ENCODE results near the gene RFK.

DNA sequence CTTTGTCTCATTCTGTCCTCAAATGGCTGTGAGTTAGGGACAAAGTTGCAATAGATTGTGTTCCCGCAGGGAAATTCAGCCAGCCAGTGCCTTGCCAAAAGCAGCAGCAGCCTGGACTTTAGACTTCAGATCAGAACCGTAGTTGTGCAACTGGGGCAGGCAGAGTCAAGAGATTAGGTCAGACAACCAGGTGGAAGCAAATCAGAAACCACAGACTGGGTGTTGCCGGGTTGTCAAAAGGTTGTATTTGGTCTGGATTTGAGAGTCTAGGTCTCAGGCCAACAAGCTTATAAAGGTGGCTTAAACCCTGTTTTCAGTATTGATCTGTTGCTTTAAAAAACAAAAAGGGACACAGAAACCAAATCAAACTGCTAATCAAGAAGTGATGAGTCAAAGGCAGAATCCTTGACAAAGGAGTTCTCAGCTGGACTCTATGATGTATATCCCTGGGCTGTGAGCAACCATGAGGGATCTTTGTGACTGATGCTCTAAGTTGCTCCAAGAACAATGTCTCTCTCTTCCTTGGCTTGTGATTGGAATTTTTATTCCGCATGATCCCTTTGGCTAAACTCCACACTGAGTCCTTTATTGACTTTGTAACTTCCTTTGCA, 20.9 kb downstream of the RFK start:
- TF ChIP-seq ZNF274 (IDR thresholded peaks at IDR 0.05; ENCODE audit: low read depth, low read length) (no peak), YY1 (IDR thresholded peaks at IDR 0.05; ENCODE audit: insufficient read depth, insufficient read length) (no peak)

All from NT2/D1 (cell line).